NOMO-1 treated with DMSO at 0.1 percent for 48 hours (cell line): Measurements from ENCODE around the gene THSD7B.
"Not testable (repeated sequence)": the region's sequence is repeated elsewhere in the genome, so short reads cannot be mapped to it uniquely, and the experiment has no call there.

Experiments
- DNase-seq: peaks from one replicate; lab custom pipeline; 2025; ENCODE audit not compliant: unreplicated experiment; lab: John Stamatoyannopoulos, UW

Gene THSD7B, protein sequence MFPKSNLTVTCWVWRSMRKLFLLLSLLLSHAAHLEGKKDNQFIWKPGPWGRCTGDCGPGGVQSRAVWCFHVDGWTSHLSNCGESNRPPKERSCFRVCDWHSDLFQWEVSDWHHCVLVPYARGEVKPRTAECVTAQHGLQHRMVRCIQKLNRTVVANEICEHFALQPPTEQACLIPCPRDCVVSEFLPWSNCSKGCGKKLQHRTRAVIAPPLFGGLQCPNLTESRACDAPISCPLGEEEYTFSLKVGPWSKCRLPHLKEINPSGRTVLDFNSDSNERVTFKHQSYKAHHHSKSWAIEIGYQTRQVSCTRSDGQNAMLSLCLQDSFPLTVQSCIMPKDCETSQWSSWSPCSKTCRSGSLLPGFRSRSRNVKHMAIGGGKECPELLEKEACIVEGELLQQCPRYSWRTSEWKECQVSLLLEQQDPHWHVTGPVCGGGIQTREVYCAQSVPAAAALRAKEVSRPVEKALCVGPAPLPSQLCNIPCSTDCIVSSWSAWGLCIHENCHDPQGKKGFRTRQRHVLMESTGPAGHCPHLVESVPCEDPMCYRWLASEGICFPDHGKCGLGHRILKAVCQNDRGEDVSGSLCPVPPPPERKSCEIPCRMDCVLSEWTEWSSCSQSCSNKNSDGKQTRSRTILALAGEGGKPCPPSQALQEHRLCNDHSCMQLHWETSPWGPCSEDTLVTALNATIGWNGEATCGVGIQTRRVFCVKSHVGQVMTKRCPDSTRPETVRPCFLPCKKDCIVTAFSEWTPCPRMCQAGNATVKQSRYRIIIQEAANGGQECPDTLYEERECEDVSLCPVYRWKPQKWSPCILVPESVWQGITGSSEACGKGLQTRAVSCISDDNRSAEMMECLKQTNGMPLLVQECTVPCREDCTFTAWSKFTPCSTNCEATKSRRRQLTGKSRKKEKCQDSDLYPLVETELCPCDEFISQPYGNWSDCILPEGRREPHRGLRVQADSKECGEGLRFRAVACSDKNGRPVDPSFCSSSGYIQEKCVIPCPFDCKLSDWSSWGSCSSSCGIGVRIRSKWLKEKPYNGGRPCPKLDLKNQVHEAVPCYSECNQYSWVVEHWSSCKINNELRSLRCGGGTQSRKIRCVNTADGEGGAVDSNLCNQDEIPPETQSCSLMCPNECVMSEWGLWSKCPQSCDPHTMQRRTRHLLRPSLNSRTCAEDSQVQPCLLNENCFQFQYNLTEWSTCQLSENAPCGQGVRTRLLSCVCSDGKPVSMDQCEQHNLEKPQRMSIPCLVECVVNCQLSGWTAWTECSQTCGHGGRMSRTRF (N-terminal part only)

DNA sequence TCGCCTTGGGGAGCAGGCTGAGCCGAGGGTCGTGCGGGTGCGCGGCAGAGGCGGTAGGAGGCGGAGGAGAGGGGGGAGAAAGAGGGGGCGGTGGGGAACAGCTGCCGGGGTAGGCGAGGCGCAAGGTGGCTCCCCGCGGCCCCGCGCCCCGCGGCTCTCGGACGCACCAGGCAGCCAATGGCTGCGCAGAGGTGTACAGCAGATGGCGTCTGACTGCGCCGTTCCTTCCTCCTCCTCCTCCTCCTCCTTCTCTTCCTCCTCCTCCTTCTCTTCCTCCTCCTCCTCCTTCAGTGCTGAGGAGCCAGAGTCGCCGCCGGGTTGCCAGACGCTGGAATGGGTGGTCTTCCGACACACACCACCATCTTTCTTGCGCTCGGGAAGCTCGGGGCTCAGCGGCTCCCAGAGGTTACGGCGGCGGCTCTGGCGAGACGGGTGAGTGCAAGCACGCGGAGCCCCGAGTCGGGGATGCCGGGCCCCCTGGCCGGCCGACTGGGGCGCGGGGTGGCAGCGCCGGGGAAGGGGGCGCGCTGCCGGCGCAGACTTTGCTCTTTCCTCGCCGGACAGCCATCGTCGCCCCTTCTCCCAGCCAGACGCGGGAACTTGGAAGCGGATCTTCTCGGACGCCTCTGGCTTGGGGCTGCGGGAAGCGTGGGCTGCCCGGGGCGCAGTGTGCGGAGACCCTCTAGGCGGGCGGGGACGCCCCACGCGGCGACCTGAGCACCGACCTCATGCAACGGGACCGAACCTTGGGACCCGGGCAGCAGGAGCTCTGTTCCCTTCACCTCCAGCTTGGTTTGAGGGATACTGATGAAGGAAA lies at the start of gene THSD7B:
TSS of gene THSD7B (plus strand) at position 290 of the 817 bp plus-strand sequence. CDS start 116,634 bp downstream, outside the sequence.
- DNase-seq: no peak

DNA sequence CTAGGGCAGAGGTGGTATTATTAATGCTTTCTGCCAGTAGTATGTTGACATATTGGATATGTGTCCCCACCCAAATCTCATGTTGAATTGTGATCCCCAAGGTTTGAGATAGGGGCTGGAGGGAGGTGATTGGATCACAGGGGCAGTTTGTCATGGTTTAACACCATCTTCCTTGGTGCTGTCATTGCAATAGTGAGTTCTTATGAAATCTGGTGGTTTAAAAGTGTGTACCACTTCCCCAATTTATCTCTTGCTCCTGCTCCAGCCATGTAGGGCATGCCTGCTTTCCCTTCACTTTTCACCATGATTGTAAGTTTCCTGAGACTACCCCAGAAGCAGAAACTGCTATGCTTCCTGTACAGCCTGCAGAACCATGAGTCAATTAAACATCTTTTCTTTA lies 47.1 kb upstream of the THSD7B start:
- DNase-seq: peak; percentile 51

DNA sequence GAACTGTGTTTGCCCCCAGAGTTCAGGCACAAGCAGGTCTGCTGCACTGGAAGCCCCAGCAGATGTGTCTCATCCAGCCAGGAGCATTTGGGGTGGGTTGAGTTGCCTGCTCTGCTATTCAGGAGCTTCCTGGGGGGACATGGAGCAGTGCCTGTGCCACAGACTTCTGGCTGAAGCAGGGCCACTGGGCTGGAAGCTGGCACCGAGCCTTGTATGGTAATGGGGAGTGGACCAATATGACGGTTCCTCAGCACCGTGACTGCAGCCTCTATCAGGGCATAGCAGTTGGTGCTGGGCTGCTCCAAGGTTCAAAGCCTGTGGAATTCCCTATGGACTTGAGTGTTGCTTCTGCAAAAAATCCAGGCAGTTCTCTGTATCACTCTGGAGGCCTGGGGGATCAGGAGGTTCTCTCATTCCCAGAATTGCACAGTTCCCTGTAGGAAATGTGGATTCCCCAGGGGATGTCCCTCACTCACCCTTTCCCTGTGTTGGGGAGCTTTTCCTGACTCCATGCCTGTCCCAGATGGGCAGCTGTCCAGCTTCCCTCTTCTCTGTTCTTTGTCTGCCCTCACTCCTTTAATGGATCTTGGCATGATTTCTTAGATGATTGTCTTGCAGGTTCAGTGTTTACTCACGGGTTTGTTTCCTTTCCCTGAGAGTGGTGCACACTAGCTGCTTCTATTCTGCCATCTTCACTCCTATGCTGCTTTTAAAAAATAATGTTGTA lies 37.2 kb upstream of the THSD7B start:
- DNase-seq: no peak

DNA sequence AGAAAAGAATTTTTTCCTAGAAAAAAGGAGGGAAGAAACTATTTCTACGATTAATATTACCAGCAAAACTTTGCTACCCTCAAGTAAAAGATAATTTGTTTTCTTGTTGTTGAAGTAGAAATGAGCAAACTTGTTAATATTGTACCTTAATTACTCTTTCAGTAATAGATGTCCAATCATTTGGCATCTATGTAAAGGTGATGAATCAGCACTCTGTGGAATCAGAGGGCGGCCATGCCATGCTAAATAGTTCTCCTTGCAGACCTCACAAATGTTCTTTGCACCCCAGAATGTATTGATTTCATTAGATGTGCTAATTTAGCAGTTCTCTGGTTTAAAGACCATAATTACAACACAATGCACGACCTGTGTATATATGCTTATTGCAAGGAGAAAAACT lies 29.1 kb upstream of the THSD7B start:
- DNase-seq: no peak

DNA sequence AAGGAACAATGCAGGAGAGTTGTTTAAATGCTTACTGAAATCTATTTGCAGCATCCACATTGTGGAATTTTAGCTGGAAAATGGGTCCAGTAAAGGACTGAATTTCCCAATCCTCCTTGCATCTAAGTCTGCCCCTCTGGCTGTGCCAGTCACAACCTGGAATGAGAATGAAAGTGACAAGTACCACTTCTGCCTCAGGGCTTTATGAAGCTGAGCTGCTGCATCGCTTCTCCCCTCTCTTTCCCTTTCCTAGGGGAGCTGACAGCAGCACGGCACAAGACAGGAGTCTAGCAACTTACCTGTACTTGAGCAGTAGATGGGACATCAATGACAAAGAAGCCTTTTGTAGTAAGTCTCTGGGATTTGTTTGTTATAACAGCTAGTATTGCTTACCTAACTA lies 27.3 kb upstream of the THSD7B start:
- no peak for DNase-seq

DNA sequence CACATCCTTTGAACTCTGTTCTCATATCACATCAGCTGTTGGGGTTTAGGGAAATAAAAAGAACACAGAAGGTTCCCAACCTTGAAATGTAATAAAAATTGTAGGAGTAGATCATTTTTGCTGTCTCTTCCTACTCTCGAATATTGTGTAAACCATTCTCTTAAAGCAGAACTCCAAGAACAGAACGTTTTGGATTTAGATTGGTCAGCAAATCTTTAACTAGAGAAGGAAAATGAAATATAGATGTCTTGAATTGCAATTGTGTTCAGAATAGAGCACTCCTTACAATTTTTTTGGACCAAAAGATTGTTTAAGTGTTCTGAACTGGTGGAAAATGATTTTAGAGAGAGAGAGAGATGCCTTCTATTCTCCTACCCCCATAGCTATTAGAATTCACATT lies 23.9 kb upstream of the THSD7B start:
- DNase-seq: no peak

DNA sequence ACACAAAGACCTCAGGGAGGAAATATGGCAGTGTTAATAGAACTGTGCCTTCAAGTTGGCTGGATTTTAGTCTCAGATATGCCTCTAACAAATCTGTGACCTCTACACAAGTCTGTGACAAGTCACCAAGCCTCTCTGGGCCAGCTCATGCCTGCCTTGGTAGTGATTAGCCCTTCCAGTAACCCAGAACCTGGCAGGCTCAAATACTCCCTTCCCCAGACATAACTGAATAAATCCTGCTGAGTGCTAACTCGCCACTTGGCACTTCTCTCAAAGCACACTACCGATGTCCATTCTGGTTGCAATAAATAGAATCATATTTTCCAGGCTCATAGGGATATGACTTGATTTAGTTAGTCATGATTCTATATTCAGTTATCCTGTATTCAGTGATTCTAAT lies 15.3 kb upstream of the THSD7B start:
- no peak for DNase-seq

DNA sequence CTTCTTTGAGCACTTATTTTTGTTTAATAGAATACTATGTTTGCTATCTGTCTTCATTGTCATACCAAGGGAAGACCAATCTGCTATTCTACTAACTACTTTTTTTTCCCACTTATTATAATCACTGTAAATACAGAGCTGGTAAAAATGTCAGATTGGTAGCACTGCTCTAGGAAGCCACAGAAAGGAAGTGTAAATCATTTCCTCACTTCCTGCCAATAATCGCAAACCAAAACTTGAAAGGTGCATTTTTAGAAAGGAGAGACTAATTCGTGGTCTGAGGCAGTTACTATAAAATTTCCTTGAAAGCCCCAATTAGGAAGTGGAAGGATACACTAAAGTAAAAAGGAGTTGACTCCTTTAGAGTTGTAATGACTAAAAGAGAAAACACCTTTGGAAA lies 13.9 kb upstream of the THSD7B start:
- no peak for DNase-seq

DNA sequence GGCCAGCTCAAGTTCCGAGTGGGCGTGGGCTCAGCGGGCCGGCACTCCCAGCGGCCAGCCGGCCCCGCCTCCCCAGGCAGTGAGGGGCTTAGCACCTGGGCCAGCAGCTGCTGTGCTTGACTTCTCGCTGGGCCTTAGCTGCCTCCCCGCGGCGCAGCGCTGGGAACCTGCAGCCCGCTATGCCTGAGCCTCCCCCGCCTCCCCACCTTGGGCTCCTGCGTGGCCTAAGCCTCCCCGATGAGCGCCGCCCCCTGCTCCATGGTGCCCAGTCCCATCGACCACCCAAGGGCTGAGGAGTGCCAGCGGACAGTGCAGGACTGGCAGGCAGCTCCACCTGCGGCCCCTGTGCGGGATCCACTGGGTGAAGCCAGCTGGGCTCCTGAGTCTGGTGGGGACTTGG lies 6.8 kb upstream of the THSD7B start:
- DNase-seq: not testable (repeated sequence)

DNA sequence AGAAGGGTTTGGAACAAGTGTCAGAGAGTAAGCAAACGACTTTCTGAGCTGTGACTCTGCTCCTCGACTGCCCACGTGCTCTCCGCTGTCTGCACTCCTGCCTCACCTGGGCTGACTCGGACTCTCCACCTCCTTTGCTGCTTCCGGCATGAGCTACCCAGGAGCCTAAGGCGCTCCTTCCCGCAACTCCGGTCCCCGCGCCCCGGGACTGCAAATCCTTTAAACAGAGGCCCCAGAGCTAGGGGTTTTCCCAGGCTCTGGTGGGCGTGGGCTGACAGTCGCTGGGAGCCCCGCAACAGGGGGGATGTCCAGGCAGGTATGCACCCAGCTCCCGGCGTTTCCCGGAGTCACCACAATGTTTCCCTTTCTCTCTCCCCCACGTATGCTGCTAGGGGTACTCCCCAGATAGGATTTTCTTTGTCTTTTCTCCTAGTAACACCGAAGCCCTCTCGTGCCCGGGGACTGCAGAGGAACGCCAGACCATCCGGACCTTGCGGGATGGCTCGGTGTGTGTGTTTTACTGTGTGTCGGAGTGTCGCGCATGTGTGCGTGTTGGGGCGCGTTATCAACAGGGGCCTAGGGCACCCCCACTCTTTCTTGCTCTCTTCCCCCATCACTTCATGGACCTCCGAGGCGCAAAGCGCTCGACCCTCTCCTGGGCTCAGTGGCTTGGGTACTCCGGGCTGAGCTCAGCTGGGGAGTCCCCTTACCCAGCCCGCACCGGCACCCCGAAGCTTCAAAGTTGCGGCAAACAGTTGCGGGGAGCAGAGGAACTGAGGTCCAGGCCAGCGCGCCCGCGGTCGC lies 691 bp upstream of the THSD7B start:
- DNase-seq: no peak

DNA sequence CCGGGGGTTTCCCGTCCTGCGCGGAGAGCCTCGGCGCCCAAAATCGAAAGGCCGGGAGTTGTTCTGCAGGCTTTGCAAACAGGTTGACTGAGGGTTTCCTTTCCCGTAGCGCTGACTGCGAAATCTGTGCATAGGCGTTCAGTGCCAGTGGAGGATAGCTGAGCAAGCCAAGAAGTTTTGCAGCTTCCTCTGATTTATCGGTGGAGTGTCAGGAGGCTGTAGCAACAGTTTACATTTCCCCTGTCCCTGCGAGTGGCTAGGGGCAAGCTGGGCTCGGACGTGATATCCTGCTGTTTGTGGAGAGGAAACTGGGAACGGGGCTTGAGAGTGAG lies 694 bp downstream of the THSD7B start:
- DNase-seq: no peak

DNA sequence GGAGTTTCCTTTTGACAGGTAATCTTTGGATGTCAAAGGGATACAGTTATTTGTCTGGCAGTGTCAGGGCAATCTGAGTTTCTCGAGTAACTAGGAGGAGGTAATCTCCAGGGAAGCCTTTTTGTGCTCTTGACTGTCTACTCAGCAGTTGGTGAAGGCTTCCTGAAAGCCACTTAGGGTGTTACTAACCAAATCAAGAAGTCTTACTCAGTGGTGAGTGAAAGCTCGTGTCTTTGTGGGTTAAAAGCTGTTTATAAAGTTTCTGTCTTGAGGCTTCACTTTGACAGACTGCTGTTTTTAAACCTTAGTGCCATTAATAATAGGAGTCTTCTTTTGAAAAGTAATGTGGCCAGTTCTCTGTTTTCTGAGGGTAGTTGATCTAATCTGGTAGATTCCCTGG lies 1.7 kb downstream of the THSD7B start:
- DNase-seq: no peak

DNA sequence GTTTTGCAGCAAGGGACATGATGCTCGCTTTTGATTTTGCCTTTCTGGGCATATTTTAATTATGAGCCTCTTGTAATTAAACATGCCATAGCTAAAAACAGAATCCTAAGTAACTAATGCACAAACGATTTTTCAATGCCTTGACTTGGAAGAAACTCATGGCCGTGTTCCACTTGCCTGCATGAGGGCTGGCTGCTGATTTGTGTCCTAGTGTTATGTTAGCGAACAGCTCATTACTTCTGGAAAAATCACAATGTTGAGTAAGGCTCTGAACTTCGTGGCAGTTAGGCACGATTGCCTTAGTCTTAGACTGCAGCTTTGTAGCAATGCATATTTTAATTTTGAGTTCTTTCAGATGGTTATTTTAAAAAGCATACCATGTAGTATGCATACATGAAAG lies 4.5 kb downstream of the THSD7B start:
- no peak for DNase-seq

DNA sequence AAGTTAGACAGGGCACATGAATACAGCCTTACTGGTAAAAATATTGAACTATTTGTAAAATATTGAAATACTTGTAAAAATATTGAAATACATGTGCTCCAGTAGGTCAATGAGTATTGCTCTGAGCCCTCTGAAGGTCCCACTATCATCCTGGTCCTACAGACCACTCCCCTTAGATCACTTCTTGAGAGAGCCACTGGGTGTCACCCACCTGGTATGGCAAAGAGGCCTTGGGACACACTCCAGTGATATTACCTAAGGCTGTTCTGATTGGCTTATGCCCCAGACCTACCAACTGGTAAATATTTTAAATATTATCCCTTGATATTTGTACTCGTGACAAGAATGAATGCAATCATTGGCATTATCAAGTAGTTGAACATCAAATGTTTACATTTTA lies 5.0 kb downstream of the THSD7B start:
- DNase-seq: no peak

DNA sequence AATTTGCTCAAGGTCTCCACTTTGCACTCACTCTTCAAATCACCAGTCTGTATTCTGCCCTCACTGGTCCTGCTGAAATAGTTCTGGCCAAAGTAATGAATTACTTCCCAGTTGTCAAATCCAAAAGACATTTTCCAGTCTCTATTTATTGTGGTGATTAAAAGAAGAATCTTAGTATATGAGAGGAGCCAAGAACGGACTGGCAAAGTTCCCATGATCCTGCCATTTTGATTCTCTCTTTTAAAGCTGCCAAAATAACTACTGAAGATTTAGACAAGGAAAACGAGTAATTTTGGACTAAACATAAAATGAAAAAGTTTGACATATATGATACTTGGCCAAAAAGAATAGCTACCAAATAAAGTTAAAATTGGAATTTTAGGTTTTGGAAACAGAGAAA lies 12.0 kb downstream of the THSD7B start:
- no peak for DNase-seq

DNA sequence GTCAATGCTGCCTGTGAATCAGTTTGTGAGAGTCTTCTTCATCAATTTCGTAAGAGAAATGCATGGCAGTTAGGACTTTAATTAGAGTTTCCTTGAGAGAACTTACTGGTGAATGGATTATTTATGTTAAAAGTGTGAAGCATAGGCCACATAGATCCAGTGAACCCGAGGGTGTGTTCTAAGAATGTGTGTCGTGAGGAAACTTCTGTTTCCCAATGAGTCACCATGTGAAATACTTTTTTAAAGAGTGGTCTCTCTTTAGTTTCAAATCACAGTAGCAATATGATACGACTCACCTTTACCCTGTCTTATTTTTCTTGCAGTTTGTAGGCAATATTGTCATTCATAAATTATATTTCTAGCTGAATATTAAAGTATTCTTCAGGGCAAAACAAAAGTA lies 18.5 kb downstream of the THSD7B start:
- DNase-seq: no peak

DNA sequence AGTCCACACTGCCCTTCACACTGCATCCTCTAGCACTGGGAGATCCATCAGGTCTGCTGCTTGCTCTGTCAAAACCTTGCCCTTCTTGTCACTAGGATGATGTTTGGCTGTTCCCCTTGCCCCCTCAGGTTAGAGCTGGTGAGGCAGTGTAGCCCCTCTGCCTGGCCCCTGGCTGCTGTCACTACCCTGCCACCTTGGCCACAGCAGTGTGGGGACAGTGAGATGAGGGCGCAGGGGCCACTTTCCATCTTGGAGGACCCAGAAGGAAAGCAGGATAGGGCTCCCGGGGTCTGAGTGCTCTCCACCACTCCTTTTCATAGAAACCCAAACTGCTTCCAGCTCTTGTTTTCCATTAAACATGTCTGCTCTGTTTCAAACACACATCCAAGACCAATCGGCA lies 19.9 kb downstream of the THSD7B start:
- no peak for DNase-seq

DNA sequence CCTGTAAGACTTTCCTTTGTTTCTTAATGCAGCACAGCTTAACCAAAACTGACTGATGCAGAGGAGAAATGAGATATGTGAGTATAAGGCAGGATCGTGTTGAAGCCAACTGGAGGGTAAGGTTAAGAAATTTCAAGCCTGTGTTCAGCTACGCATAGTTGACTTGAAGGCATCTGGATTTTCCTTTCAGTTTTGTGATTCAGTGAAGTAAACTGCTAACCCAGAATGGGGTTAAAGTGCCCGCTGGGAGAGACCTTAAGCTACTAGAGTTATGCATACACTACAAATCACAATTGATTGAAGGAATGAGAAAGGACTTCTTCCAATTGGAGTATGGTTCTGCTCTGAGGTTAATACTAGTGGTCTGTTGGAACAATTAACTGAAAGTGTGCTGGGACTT lies 22.6 kb downstream of the THSD7B start:
- no peak for DNase-seq

DNA sequence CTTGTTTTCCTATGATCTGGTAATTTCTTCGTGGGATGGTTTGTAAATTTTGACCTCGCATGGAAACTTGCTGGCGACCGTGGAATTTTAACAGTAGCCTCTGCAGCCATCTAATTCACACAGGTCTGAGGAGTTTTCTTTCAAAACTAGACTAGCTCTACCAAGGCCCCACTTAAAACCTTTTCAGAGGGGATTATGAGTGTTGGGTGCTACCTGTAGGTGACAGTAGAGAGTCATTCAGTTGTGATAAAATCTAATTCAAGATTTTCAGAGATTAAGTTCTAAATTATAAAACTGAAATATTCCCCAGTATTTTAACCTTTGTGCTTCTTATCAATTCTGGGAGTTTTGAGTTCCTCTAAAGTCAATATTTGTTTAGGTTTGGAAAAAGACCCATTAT lies 31.0 kb downstream of the THSD7B start:
- DNase-seq: no peak
